Brain microvascular endothelial cell (primary cell): ENCODE measurements around the gene HIBADH.
"Not testable (repeated sequence)": the region's sequence is repeated elsewhere in the genome, so short reads cannot be mapped to it uniquely, and the experiment has no call there.

Experiments
- DNase-seq: peaks from one replicate; pipeline ENCODE4 v3.0.0-alpha.2; 2020
- H3K27ac ChIP-seq: fragments of 250-450 bp; sonication (Bioruptor Pico); 2 replicates; pipeline ENCODE4 v1.5.1; 2020; ENCODE audit warnings: mild to moderate bottlenecking, moderate library complexity
- H3K27me3 ChIP-seq: fragments of 250-450 bp; sonication (Bioruptor Pico); replicated peaks from 2 replicates; pipeline ENCODE4 v1.5.1; 2020; ENCODE audit warnings: mild to moderate bottlenecking
- H3K36me3 ChIP-seq: fragments of 250-450 bp; sonication (Bioruptor Pico); replicated peaks from 2 replicates; pipeline ENCODE4 v1.5.1; 2020; ENCODE audit warnings: mild to moderate bottlenecking
- H3K4me3 ChIP-seq: 2 replicates; pipeline ENCODE4 v1.5.1; 2011; ENCODE audit warnings: low read depth, mild to moderate bottlenecking, control low read depth, low read length, moderate library complexity
- CTCF ChIP-seq: IDR thresholded peaks from 2 replicates; pipeline ENCODE4 v1.5.1; 2011; ENCODE audit warnings: low read depth, mild to moderate bottlenecking, moderate library complexity, low read length, control low read depth, inconsistent platforms; ENCODE audit errors: missing control alignments
- in situ Hi-C: cut with HindIII; loops from 2 replicates; pipeline ENCODE4 v1.10.0; 2017; ENCODE audit warnings: low sequenced_read_pairs, low pct_ligation_motif_present

The HIBADH gene

GRCh38 chr7:27640884-27641574 is 21.7 kb downstream of the HIBADH start:
- no peak for TF ChIP-seq CTCF
- Histone ChIP-seq H3K27ac (peak overlapping the region; percentile 86), H3K4me3 (no peak overlapping the region), H3K36me3 (no peaks in the 10 kb centered on the region), H3K27me3 (no peaks in the 10 kb centered on the region)
- DNase-seq: peak; percentile 94
- in situ Hi-C loops: no loop called here

- in situ Hi-C loops: no loop called here
- Histone ChIP-seq H3K27me3 (no peaks in the 10 kb centered on the region), H3K27ac (no peak overlapping the region), H3K36me3 (no peaks in the 10 kb centered on the region), H3K4me3 (no peak overlapping the region)
- TF ChIP-seq CTCF: no peak
- no peak for DNase-seq
Measured at GRCh38 chr7:27639851-27640250, 22.8 kb downstream of the HIBADH start.

GRCh38 chr7:27639048-27639447 is 23.6 kb downstream of the HIBADH start:
- H3K27ac ChIP-seq, H3K27me3 ChIP-seq, H3K4me3 ChIP-seq, in situ Hi-C loops, DNase-seq, H3K36me3 ChIP-seq: not testable (repeated sequence)

- in situ Hi-C loops: no loop called here
- Histone ChIP-seq H3K4me3 (no peak overlapping the region), H3K27me3 (no peaks in the 10 kb centered on the region), H3K36me3 (no peaks in the 10 kb centered on the region), H3K27ac (no peak overlapping the region)
- TF ChIP-seq CTCF: no peak
- no peak for DNase-seq
Measured at GRCh38 chr7:27636326-27637006, 26.2 kb downstream of the HIBADH start.

- Histone ChIP-seq H3K27me3 (no peaks in the 10 kb centered on the region), H3K27ac (no peak overlapping the region), H3K36me3 (no peaks in the 10 kb centered on the region), H3K4me3 (no peak overlapping the region)
- no peak for TF ChIP-seq CTCF
- DNase-seq: no peak
- in situ Hi-C loops: no loop called here
Measured at GRCh38 chr7:27635728-27636127, 27.0 kb downstream of the HIBADH start.

- in situ Hi-C loops: no loop called here
- Histone ChIP-seq H3K4me3 (no peak overlapping the region), H3K27ac (no peak overlapping the region), H3K36me3 (no peaks in the 10 kb centered on the region), H3K27me3 (no peaks in the 10 kb centered on the region)
- no peak for TF ChIP-seq CTCF
- no peak for DNase-seq
Measured at GRCh38 chr7:27634671-27635493, 27.8 kb downstream of the HIBADH start.
